Stimulated activated CD4-positive, alpha-beta T cell treated with anti-CD3 and anti-CD28 coated beads, Interleukin-1b, Interleukin-23, amount 100 ng/mL, for 48 hours (primary cell): ENCODE measurements around the gene SLAMF6.
A peak's percentile ranks its signal among the peaks of the same experiment; 100 is the strongest.
"Not testable (repeated sequence)": the region's sequence is repeated elsewhere in the genome, so short reads cannot be mapped to it uniquely, and the experiment has no call there.

ENCODE experiments used
- DNase-seq: peaks from one replicate; pipeline ENCODE4 v3.0.0-alpha.2; 2020

SLAMF6 gene

DNA sequence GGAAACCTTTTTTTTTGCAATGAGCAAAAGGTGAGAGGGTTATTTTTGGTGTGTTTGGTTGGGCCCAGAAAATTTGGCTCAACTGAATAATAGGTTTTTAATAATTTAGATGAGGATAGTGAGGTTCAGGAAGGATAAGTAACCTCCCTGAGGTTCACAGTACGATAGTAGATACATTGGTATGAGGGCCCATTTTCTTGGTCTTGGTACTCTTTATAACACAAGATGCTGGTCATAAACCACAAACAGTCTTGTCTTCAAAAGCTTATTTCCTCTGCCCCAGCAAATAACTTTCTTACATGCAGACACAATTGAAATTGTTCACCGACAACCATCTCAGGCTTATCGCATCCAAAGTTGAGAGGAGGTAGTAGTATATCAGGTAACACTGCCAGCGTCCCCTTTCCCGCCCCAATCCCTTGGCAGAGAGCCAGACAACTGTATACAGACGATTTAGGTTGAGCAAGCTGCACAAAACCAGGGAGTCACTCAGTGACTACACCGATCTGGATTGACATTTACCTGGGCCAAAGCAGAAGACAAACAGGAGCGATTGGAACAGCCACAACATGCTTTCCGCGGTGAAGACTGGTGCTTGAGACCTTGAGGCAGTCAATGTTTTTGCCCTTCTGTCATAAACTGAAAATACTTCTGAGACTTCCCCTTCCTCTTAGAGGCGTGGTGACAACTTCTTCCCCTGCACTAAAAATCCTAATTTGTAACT is at the start of gene SLAMF6:
TSS of gene SLAMF6 (minus strand) at position 634 of the 724 bp plus-strand sequence. CDS start at position 571, 63 bp downstream.
- peak; percentile 59 for DNase-seq

DNA sequence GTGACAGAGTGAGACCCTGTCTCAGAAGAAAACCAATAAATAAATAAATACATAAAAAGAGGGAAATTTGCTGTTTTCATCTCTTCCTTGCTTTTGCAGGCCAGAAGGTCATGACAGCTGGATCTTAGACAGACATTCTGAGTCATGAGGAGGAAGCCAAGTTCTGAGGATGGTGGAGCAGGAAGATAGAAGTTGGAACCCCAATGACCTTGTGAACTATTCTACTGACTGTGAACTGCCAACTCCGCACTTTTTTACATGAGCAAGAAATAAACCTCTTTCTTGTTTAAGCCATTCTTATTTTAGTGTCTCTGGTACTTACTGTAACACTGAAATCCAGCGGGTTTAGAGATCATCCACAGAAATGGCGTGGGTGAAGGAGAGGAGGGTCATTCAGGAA is 47.8 kb upstream of the SLAMF6 start:
- DNase-seq = no peak

DNA sequence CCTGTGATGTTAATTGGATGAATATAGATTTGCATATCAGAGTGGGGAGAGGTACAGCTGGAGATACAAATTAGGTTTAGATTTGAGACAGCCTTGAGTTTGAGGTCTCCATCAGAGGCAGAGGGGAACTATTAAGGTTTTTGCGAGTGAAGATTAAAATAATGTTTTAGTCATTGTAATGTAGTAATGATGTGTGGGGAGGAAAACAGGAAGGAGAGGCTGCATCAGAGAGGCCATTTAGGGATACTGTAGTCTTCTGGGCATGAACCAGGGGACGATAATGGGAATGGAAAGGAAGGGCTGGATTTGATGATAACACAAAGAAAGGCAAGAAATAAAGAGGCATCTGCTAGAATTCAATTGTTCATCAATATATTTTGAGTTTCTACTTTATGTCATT is 46.8 kb upstream of the SLAMF6 start:
- no peak for DNase-seq

DNA sequence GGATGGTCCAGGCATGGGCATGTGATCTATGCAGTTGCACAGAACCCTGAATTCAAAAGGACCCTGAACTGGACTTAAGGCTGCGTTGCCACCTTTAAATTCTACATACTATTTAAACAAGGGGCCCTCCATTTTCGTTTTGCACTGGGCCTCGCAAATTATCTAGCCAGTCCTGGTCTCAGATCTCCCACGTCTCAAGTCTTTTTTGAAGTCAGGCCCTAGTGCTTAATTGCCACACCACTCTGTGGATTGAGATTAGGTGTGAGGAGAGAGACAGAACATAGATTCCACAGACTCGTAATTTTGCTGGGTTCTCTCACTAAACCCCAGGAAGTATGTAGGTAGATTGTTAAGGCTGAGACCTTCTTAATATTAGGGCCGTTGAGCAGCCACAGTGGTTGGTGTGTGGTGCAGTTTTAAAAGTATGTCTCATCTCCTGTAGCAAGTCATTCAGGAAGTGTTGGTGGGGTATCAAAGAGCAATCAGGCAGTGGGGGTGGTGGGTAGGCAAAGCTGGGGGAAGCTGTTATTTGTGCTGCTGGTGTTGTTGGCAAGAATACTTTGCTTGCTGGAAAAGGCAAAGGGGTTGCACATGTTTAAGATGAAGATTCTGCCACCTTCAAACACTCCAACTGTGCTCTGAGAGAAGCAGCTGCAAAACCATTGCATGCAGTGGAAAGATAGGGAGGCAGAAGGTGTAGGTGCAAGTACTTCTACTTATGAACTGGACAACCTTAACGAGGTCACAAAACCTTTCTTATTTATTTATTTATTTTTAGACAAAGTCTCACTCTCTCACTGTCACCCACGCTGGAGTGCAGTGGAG is 45.0 kb upstream of the SLAMF6 start:
- DNase-seq = peak; percentile 74

- no peak for DNase-seq
Observed at GRCh38 chr1:160567341-160567740, 44.3 kb upstream of the SLAMF6 start.

- DNase-seq = no peak
Observed at GRCh38 chr1:160565564-160565963, 42.5 kb upstream of the SLAMF6 start.

DNA sequence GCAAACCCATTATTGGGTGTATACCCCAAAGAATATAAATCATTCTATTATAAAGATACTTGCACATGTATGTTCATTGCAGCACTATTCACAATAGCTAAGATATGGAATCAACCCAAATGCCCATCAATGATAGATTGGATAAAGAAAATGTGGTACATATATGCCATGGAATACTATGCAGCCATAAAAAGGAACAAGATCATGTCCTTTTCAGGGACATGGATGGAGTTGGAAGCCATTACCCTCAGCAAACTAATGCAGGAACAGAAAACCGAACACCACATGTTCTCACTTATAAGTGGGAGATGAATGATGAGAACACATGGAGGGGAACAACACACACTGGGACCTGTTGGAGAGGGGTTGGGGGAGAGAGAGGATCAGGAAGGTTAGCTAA is 40.2 kb upstream of the SLAMF6 start:
- not testable (repeated sequence) for DNase-seq

- not testable (repeated sequence) for DNase-seq
Observed at GRCh38 chr1:160562745-160563144, 39.7 kb upstream of the SLAMF6 start.

DNA sequence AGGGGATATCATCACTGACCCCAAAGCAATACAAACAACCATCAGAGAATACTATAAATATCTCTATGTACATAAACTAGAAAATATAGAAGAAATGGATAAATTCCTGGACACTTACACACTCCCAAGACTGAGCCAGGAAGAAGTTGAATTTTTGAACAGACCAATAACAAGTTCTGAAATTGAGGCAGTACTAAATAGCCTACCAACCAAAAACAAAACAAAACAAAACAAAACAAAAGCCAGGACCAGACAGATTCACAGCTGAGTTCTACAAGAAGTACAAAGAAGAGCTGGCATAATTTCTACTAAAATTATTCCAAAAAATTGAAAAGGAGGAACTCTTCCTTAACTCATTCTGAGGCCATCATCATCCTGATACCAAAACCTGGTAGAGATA is 37.8 kb upstream of the SLAMF6 start:
- no peak for DNase-seq

- no peak for DNase-seq
Observed at GRCh38 chr1:160560045-160560705, 37.1 kb upstream of the SLAMF6 start.

DNA sequence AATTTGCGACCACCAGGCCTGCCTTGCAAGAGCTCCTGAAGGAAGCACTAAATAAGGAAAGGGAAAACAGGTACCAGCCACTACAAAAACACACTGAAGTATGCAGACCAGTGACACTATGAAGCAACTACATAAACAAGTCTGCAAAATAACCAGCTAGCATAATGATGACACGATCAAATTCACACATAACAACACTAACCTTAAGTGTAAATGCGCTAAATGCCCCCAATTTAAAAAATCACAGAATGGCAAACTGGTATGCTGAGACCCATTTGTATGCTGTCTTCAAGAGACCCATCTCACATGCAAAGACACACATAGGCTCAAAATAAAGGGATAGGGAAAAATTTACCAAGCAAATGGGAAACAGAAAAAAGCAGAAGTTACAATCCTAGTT is 36.4 kb upstream of the SLAMF6 start:
- DNase-seq = not testable (repeated sequence)

GRCh38 chr1:160558660-160559380 is 35.8 kb upstream of the SLAMF6 start:
- no peak for DNase-seq

DNA sequence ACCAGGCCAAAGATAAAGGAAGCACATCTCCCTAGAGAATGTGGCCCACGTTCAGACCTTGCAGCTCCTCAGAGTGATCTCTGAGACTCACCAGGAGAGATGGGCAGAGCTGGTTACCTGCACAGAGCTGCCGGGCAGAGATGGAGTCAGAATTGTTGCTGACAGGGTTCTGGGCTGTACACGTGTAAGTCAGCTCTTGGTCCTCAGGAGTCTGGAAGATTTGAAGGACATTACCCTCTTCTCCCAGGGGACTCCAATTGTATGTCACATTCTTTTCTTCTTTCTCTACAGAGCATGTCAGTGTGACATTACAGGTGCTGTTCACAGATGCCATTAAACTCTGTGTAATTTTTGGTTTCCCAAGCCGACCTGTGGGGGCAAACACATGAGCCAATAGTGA is 30.7 kb upstream of the SLAMF6 start:
- no peak for DNase-seq

- no peak for DNase-seq
Observed at GRCh38 chr1:160552425-160552824, 29.4 kb upstream of the SLAMF6 start.

- peak; percentile 71 for DNase-seq
Observed at GRCh38 chr1:160550572-160551034, 27.5 kb upstream of the SLAMF6 start.

- no peak for DNase-seq
Observed at GRCh38 chr1:160549665-160550006, 26.6 kb upstream of the SLAMF6 start.

- DNase-seq = no peak
Observed at GRCh38 chr1:160548960-160549664, 26.1 kb upstream of the SLAMF6 start.

DNA sequence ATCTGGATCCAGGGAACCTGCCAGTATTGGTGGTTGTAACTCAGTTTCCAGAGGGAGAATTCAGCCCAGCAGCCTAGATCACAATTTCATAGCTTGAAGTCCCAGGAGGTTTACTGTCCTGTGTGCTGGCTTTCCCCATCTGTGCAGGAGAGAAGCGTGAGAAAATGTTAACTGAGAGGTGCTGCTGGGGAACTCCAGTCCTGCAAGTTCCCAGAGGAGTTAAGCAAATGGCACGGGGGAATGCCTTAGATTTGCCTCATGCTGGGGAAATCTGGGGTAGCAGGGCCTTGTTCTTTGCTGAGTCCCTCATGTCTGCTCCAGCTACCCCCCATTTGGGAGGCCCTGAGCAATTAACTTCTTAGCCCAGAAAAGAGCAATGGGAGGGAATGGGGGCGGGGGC is 25.1 kb upstream of the SLAMF6 start:
- DNase-seq = no peak

- no peak for DNase-seq
Observed at GRCh38 chr1:160547422-160547821, 24.4 kb upstream of the SLAMF6 start.

- DNase-seq = no peak
Observed at GRCh38 chr1:160546942-160547341, 23.9 kb upstream of the SLAMF6 start.

GRCh38 chr1:160544647-160545046 is 21.6 kb upstream of the SLAMF6 start:
- no peak for DNase-seq

DNA sequence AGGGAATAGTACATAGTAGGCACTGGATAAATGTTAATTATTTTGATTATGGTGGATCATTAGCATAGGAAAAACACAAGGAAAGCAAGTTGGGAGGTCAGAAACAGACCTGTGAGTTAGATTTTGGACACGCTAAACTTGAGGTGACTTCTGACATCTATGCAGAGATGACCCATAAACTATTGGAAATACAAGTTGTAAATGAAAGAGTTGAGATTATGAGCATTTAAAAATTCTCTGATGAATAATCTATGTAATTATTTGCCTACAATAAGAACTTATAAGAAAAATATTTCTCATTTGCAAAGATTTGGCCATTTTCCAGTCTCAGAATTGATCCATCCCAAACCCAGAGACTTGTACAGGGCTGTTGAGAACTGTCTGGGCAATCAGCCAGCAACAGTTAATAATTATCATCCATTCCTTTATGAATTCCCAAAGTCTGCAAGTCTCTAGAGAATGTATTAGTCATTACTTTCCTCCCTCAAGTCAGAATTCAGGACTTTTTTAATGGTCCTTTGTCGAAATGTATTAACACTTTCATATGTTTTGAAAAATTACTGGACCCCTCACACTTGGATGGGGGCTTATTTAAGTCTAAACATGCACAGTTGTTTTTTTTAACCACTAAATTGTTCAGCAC is 19.4 kb upstream of the SLAMF6 start:
- DNase-seq = no peak
